HUES64 (cell line): ENCODE measurements around the gene FBXO2.
A peak's percentile ranks its signal among the peaks of the same experiment; 100 is the strongest.

Experiments
- H3K27ac ChIP-seq: 2 replicates; pipeline ENCODE4 v1.7.0; 2013; ENCODE audit warnings: low read depth, low read length, inconsistent platforms
- H3K27me3 ChIP-seq: 2 replicates; pipeline ENCODE4 v1.6.1; 2013; ENCODE audit warnings: mild to moderate bottlenecking, low read length; ENCODE audit not compliant: insufficient read depth
- H3K36me3 ChIP-seq: 2 replicates; pipeline ENCODE4 v1.6.1; 2013; ENCODE audit warnings: mild to moderate bottlenecking, low read length; ENCODE audit not compliant: insufficient read depth
- H3K4me1 ChIP-seq: 2 replicates; pipeline ENCODE4 v1.6.1; 2013; ENCODE audit warnings: mild to moderate bottlenecking, low read length, moderate library complexity; ENCODE audit not compliant: insufficient read depth
- H3K4me3 ChIP-seq: 2 replicates; pipeline ENCODE4 v1.5.1; 2013; ENCODE audit warnings: mild to moderate bottlenecking, low read length, moderate library complexity
- H3K9ac ChIP-seq: 2 replicates; pipeline ENCODE4 v1.6.1; 2013; ENCODE audit warnings: mild to moderate bottlenecking, low read depth, low read length
- H3K9me3 ChIP-seq: 2 replicates; pipeline ENCODE4 v1.6.1; 2013; ENCODE audit warnings: low read depth, low read length; ENCODE audit not compliant: insufficient read depth
- WGBS: fragments of 150-250, 120-280 bp; methylation state at CpG from one replicate; pipeline ENCODE4 v1.1.7; 2013; ENCODE audit warnings: missing lambda C conversion rate; 5-methylcytosine and 5-hydroxymethylcytosine counted together

FBXO2 gene

GRCh38 chr1:11680270-11681070 is 26.2 kb upstream of the FBXO2 start:
- Histone ChIP-seq H3K36me3 (peaks cover 36% of the 10 kb centered on the region), H3K27ac (peak overlapping the region; percentile 99), H3K9ac (peak overlapping the region; percentile 92), H3K4me3 (peak overlapping the region; percentile 86), H3K27me3 (no peaks in the 10 kb centered on the region), H3K9me3 (no peaks in the 10 kb centered on the region), H3K4me1 (peaks cover 26% of the 10 kb centered on the region)
- 2% methylated on average over 65 of the region's 65 CpGs for WGBS

- Histone ChIP-seq H3K27me3 (no peaks in the 10 kb centered on the region), H3K36me3 (peaks cover 55% of the 10 kb centered on the region), H3K9me3 (no peaks in the 10 kb centered on the region), H3K4me3 (no peak overlapping the region), H3K9ac (no peak overlapping the region), H3K4me1 (peaks cover 15% of the 10 kb centered on the region), H3K27ac (no peak overlapping the region)
- 98% methylated on average over 2 of the region's 2 CpGs for WGBS
These were observed 24.2 kb upstream of the FBXO2 start for GRCh38 chr1:11678442-11678841.

GRCh38 chr1:11676386-11677103 is 22.3 kb upstream of the FBXO2 start:
- Histone ChIP-seq H3K36me3 (peaks cover 73% of the 10 kb centered on the region), H3K4me1 (no peaks in the 10 kb centered on the region), H3K9ac (no peak overlapping the region), H3K27ac (no peak overlapping the region), H3K4me3 (no peak overlapping the region), H3K27me3 (no peaks in the 10 kb centered on the region), H3K9me3 (no peaks in the 10 kb centered on the region)
- WGBS: 90% methylated on average over 10 of the region's 10 CpGs

GRCh38 chr1:11675325-11675724 is 21.1 kb upstream of the FBXO2 start:
- H3K36me3 ChIP-seq: peaks cover 85% of the 10 kb centered on the region
- H3K9ac ChIP-seq: no peak overlapping the region
- H3K4me1 ChIP-seq: no peaks in the 10 kb centered on the region
- no peaks in the 10 kb centered on the region for H3K27me3 ChIP-seq
- no peaks in the 10 kb centered on the region for H3K9me3 ChIP-seq
- WGBS: 97% methylated on average over 10 of the region's 10 CpGs
- H3K27ac ChIP-seq: no peak overlapping the region
- no peak overlapping the region for H3K4me3 ChIP-seq

- Histone ChIP-seq H3K4me3 (no peak overlapping the region), H3K4me1 (no peaks in the 10 kb centered on the region), H3K27me3 (no peaks in the 10 kb centered on the region), H3K36me3 (peaks cover 87% of the 10 kb centered on the region), H3K9me3 (no peaks in the 10 kb centered on the region), H3K9ac (no peak overlapping the region), H3K27ac (no peak overlapping the region)
- WGBS: 97% methylated on average over 14 of the region's 14 CpGs
These were observed 20.3 kb upstream of the FBXO2 start for GRCh38 chr1:11674488-11674887.

GRCh38 chr1:11673089-11673769 is 19.0 kb upstream of the FBXO2 start:
- no peaks in the 10 kb centered on the region for H3K4me1 ChIP-seq
- no peaks in the 10 kb centered on the region for H3K27me3 ChIP-seq
- no peak overlapping the region for H3K27ac ChIP-seq
- 95% methylated on average over 14 of the region's 14 CpGs for WGBS
- H3K36me3 ChIP-seq: peaks cover 82% of the 10 kb centered on the region
- no peak overlapping the region for H3K4me3 ChIP-seq
- H3K9ac ChIP-seq: no peak overlapping the region
- H3K9me3 ChIP-seq: no peaks in the 10 kb centered on the region

GRCh38 chr1:11671544-11672286 is 17.5 kb upstream of the FBXO2 start:
- Histone ChIP-seq H3K36me3 (peaks cover 73% of the 10 kb centered on the region), H3K9ac (no peak overlapping the region), H3K27me3 (no peaks in the 10 kb centered on the region), H3K27ac (no peak overlapping the region), H3K9me3 (no peaks in the 10 kb centered on the region), H3K4me3 (no peak overlapping the region), H3K4me1 (no peaks in the 10 kb centered on the region)
- WGBS: 94% methylated on average over 14 of the region's 14 CpGs

GRCh38 chr1:11671205-11671543 is 16.9 kb upstream of the FBXO2 start:
- H3K27me3 ChIP-seq: no peaks in the 10 kb centered on the region
- H3K4me3 ChIP-seq: no peak overlapping the region
- peaks cover 70% of the 10 kb centered on the region for H3K36me3 ChIP-seq
- H3K4me1 ChIP-seq: no peaks in the 10 kb centered on the region
- H3K9me3 ChIP-seq: no peaks in the 10 kb centered on the region
- 95% methylated on average over 6 of the region's 6 CpGs for WGBS
- no peak overlapping the region for H3K9ac ChIP-seq
- H3K27ac ChIP-seq: no peak overlapping the region

GRCh38 chr1:11670747-11671146 is 16.5 kb upstream of the FBXO2 start:
- Histone ChIP-seq H3K27me3 (no peaks in the 10 kb centered on the region), H3K9me3 (no peaks in the 10 kb centered on the region), H3K36me3 (peaks cover 66% of the 10 kb centered on the region), H3K4me1 (no peaks in the 10 kb centered on the region), H3K27ac (no peak overlapping the region), H3K9ac (no peak overlapping the region), H3K4me3 (no peak overlapping the region)
- WGBS: 89% methylated on average over 6 of the region's 6 CpGs

- H3K9ac ChIP-seq: no peak overlapping the region
- H3K4me1 ChIP-seq: no peaks in the 10 kb centered on the region
- H3K9me3 ChIP-seq: no peaks in the 10 kb centered on the region
- H3K27ac ChIP-seq: no peak overlapping the region
- H3K4me3 ChIP-seq: no peak overlapping the region
- peaks cover 45% of the 10 kb centered on the region for H3K36me3 ChIP-seq
- WGBS: 97% methylated on average over 14 of the region's 14 CpGs
- no peaks in the 10 kb centered on the region for H3K27me3 ChIP-seq
These were observed 14.3 kb upstream of the FBXO2 start for GRCh38 chr1:11668516-11668915.
